ENCODE measurements around the gene PXMP2.

DNA sequence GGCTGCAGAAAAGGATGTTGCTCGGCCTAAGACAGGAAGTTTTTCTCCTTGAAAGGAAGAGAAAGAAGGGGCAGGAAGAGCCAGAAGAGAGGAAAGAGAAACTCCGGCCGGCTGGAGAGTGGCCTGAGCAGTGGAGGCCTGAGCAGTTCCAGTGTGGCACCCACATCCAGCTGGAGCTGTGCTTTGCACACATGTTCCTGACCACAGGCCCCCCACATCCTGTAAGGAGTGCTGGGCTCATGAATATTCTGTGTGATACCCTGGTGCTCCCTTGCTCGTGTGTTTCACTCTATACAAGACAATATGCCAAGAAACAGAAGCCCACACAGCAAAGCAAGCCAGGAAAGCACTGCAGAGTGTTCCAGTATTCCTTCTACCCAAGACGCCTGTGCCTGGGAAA, 27.3 kb upstream of the PXMP2 start:
- TF ChIP-seq RFX5 (IDR thresholded peaks at IDR 0.05; ENCODE audit: borderline replicate concordance, low read depth, low read length): no peak
- TF ChIP-seq, protein P1, sequence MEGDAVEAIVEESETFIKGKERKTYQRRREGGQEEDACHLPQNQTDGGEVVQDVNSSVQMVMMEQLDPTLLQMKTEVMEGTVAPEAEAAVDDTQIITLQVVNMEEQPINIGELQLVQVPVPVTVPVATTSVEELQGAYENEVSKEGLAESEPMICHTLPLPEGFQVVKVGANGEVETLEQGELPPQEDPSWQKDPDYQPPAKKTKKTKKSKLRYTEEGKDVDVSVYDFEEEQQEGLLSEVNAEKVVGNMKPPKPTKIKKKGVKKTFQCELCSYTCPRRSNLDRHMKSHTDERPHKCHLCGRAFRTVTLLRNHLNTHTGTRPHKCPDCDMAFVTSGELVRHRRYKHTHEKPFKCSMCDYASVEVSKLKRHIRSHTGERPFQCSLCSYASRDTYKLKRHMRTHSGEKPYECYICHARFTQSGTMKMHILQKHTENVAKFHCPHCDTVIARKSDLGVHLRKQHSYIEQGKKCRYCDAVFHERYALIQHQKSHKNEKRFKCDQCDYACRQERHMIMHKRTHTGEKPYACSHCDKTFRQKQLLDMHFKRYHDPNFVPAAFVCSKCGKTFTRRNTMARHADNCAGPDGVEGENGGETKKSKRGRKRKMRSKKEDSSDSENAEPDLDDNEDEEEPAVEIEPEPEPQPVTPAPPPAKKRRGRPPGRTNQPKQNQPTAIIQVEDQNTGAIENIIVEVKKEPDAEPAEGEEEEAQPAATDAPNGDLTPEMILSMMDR (IDR thresholded peaks at IDR 0.05; ENCODE audit: control extremely low read depth in 1 of 3, insufficient read depth in 1 of 3, low read depth in 1 of 3, low read length in 3 of 3): no peak
- no peak for TF ChIP-seq CHD1 (IDR thresholded peaks at IDR 0.05; ENCODE audit: low read depth, low read length)
- TF ChIP-seq RAD21 (IDR thresholded peaks at IDR 0.05 in 1 of 2, conservative IDR thresholded peaks at IDR 0.05 in 1 of 2; ENCODE audit: low read depth in 2 of 2, low read length in 2 of 2): no peak
- TF ChIP-seq EZH2 (IDR thresholded peaks at IDR 0.05; ENCODE audit: low read depth, low read length, severe bottlenecking): no peak
- no peak for TF ChIP-seq GABPA (IDR thresholded peaks at IDR 0.05; ENCODE audit: borderline replicate concordance, insufficient read depth, low read length)
